Fibroblast of lung (primary cell): Measurements from ENCODE around the gene SUMF2. TPM values are rescaled to one million over a fixed set of nuclear protein-coding genes. Genes with fewer than 3 reads are reported as not detected.
"Not testable (repeated sequence)": the region's sequence is repeated elsewhere in the genome, so short reads cannot be mapped to it uniquely, and the experiment has no call there.

ENCODE experiments used
- DNase-seq, 2 donors: peaks; one replicate each; pipeline versions ENCODE4 v3.0.0 to v3.0.0-alpha.2; 2010; ENCODE audit warnings: low read depth in 2 of 2
- H2AFZ ChIP-seq: 2 replicates; pipeline ENCODE4 v1.5.1; 2012; ENCODE audit warnings: low read length, control low read depth, inconsistent platforms
- H3K27ac ChIP-seq: 2 replicates; pipeline ENCODE4 v1.5.1; 2011; ENCODE audit warnings: low read length, control low read depth; ENCODE audit not compliant: insufficient read depth
- H3K27me3 ChIP-seq: 2 replicates; pipeline ENCODE4 v1.5.1; 2011; ENCODE audit warnings: mild to moderate bottlenecking, low read length; ENCODE audit not compliant: control insufficient read depth, insufficient read depth
- H3K36me3 ChIP-seq: 2 replicates; pipeline ENCODE4 v1.5.1; 2011; ENCODE audit warnings: low read length; ENCODE audit not compliant: control insufficient read depth, insufficient read depth
- H3K4me1 ChIP-seq: 2 replicates; pipeline ENCODE4 v1.5.1; 2011; ENCODE audit warnings: low read length; ENCODE audit not compliant: control insufficient read depth, insufficient read depth; ENCODE audit errors: extremely low read depth
- H3K4me2 ChIP-seq: 2 replicates; pipeline ENCODE4 v1.5.1; 2011; ENCODE audit warnings: low read length, control low read depth; ENCODE audit not compliant: insufficient read depth; ENCODE audit errors: extremely low read depth
- H3K4me3 ChIP-seq, 4 experiments: fragments of 200-600 bp in 1 of 4; sonication (generic) in 1 of 4; replicated peaks in 1 of 4; 2 replicates each; pipeline ENCODE4 v1.5.1; 2011 to 2016; ENCODE audit warnings: low read length in 4 of 4, low read depth in 3 of 4, mild to moderate bottlenecking in 3 of 4, control low read depth in 2 of 4, inconsistent platforms in 1 of 4, mixed read lengths in 1 of 4; ENCODE audit not compliant: insufficient read depth in 1 of 4; ENCODE audit errors: control extremely low read depth in 1 of 4
- H3K79me2 ChIP-seq: 2 replicates; pipeline ENCODE4 v1.5.1; 2012; ENCODE audit warnings: mild to moderate bottlenecking, low read length, inconsistent platforms; ENCODE audit not compliant: control insufficient read depth, insufficient read depth
- H3K9ac ChIP-seq: 2 replicates; pipeline ENCODE4 v1.5.1; 2011; ENCODE audit warnings: mild to moderate bottlenecking, low read length, control low read depth; ENCODE audit not compliant: insufficient read depth
- H3K9me3 ChIP-seq: 2 replicates; pipeline ENCODE4 v1.5.1; 2012; ENCODE audit warnings: low read depth, low read length; ENCODE audit not compliant: control insufficient read depth, insufficient read depth
- H4K20me1 ChIP-seq: 2 replicates; pipeline ENCODE4 v1.5.1; 2011; ENCODE audit warnings: low read length; ENCODE audit not compliant: control insufficient read depth, insufficient read depth; ENCODE audit errors: extremely low read depth
- CTCF ChIP-seq, 2 donors: IDR thresholded peaks in 1 of 2; conservative IDR thresholded peaks in 1 of 2; 1 replicate in 1 of 2; 2 replicates in 1 of 2; pipeline ENCODE4 v1.5.1; 2011 to 2012; ENCODE audit warnings: low read length in 2 of 2, control low read depth in 1 of 2, inconsistent platforms in 1 of 2, low read depth in 1 of 2, mild to moderate bottlenecking in 1 of 2
- EZH2 ChIP-seq: IDR thresholded peaks from 2 replicates; pipeline ENCODE4 v1.5.1; 2012; ENCODE audit warnings: low read length, control low read depth, mild to moderate bottlenecking; ENCODE audit errors: missing control alignments
- polyA plus RNA-seq, 2 donors: library from polyadenylated mRNA; depleted of rRNA in 1 of 2; stranded (reverse) in 1 of 2; unstranded in 1 of 2; fragments of >200 nt; gene quantifications; 2 replicates each; pipeline ENCODE4 v1.2.1, GENCODE V29; 2011 to 2012; ENCODE audit warnings: missing spikeins in 1 of 2
- total RNA-seq: library from RNA; depleted of rRNA; stranded (reverse); fragments of >200 nt; gene quantifications from 2 replicates; pipeline ENCODE4 v1.2.1, GENCODE V29; 2014

Gene SUMF2
- total and polyA plus RNA-seq, 2 donors (not counting 1 experiment from before 2014, with no cell fraction given): 118 to 229 TPM

- Histone ChIP-seq H3K4me3 (no peak overlapping the region), H3K9me3 (no peaks in the 10 kb centered on the region), H3K4me2 (no peak overlapping the region), H3K79me2 (peaks cover 25% of the 10 kb centered on the region), H3K36me3 (no peaks in the 10 kb centered on the region), H3K9ac (no peak overlapping the region), H3K27me3 (no peaks in the 10 kb centered on the region), H3K27ac (no peak overlapping the region), H2AFZ (no peak overlapping the region), H3K4me1 (no peaks in the 10 kb centered on the region), H4K20me1 (no peaks in the 10 kb centered on the region)
- DNase-seq: peak in 1 of 2 donors; percentile 35
- TF ChIP-seq EZH2 (no peak), CTCF (conservative IDR thresholded peaks at IDR 0.05 in 1 of 2, IDR thresholded peaks at IDR 0.05 in 1 of 2; ENCODE audit: low read depth in 1 of 2, low read length in 2 of 2) (no peak)
These were observed 15.8 kb upstream of the SUMF2 start for GRCh38 chr7:56048245-56048644.

GRCh38 chr7:56048763-56049162 lies 15.3 kb upstream of the SUMF2 start:
- peaks cover 30% of the 10 kb centered on the region for H3K79me2 ChIP-seq
- H4K20me1 ChIP-seq, H3K9me3 ChIP-seq, H3K4me1 ChIP-seq, H2AFZ ChIP-seq, H3K9ac ChIP-seq, H3K27ac ChIP-seq, H3K4me2 ChIP-seq, H3K27me3 ChIP-seq, DNase-seq, H3K36me3 ChIP-seq, H3K4me3 ChIP-seq: not testable (repeated sequence)

- Histone ChIP-seq H3K4me2 (peak overlapping the region; percentile 91), H3K79me2 (peaks cover 38% of the 10 kb centered on the region), H3K4me3 (peak overlapping the region; percentile 50 to 99 (median 88)), H3K36me3 (peaks cover 2% of the 10 kb centered on the region), H4K20me1 (no peaks in the 10 kb centered on the region), H3K9me3 (no peaks in the 10 kb centered on the region), H2AFZ (peak overlapping the region; percentile 90), H3K9ac (peak overlapping the region; percentile 72), H3K27ac (peak overlapping the region; percentile 96), H3K27me3 (no peaks in the 10 kb centered on the region), H3K4me1 (no peaks in the 10 kb centered on the region)
- no peak for TF ChIP-seq CTCF (conservative IDR thresholded peaks at IDR 0.05 in 1 of 2, IDR thresholded peaks at IDR 0.05 in 1 of 2; ENCODE audit: low read depth in 1 of 2, low read length in 2 of 2)
- TF ChIP-seq EZH2: no peak
- DNase-seq: no peak
These were observed 13.1 kb upstream of the SUMF2 start for GRCh38 chr7:56051053-56051338.
